Hepatocyte (in vitro differentiated cells): Measurements from ENCODE around the gene OPCML.

ENCODE experiments used
- EZH2 ChIP-seq: fragments of 200-600 bp; sonication (generic); IDR thresholded peaks from 2 replicates; pipeline ENCODE4 v1.6.1; 2016; ENCODE audit warnings: antibody characterized with exemption, mild to moderate bottlenecking, borderline replicate concordance
- EZH2phosphoT487 ChIP-seq: fragments of 200-600 bp; sonication (generic); IDR thresholded peaks from one replicate; pipeline ENCODE4 v1.6.1; 2018; ENCODE audit warnings: antibody characterized with exemption, mild to moderate bottlenecking, low read depth, moderate library complexity; ENCODE audit not compliant: unreplicated experiment, severe bottlenecking
- TF ChIP-seq, protein P1 (sequence below): fragments of 200-600 bp; sonication (generic); IDR thresholded peaks from 2 replicates; pipeline ENCODE4 v1.5.1; 2016; ENCODE audit warnings: antibody characterized with exemption, mild to moderate bottlenecking; ENCODE audit not compliant: poor library complexity

DNA sequence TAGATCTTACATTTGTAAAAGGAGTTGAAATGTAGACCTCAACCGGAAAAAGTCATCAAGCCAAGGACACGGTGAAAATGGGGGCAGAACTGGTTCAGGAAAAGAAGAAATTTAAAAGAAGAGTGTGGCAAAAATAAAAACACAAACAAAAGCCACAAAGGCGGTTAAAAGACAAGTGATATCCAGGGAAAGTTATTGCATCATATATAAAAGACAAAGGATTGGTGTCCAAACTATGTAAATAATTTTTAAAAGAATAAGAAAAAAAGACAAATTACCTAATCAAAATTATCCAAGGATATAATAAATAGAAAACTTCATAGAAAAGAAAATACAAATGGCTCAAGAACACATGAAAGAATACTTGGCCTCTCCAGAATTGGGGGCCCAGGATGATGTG is 45.1 kb upstream of the OPCML start:
- TF ChIP-seq, protein P1, sequence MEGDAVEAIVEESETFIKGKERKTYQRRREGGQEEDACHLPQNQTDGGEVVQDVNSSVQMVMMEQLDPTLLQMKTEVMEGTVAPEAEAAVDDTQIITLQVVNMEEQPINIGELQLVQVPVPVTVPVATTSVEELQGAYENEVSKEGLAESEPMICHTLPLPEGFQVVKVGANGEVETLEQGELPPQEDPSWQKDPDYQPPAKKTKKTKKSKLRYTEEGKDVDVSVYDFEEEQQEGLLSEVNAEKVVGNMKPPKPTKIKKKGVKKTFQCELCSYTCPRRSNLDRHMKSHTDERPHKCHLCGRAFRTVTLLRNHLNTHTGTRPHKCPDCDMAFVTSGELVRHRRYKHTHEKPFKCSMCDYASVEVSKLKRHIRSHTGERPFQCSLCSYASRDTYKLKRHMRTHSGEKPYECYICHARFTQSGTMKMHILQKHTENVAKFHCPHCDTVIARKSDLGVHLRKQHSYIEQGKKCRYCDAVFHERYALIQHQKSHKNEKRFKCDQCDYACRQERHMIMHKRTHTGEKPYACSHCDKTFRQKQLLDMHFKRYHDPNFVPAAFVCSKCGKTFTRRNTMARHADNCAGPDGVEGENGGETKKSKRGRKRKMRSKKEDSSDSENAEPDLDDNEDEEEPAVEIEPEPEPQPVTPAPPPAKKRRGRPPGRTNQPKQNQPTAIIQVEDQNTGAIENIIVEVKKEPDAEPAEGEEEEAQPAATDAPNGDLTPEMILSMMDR = no peak
- TF ChIP-seq EZH2 = no peak
- no peak for TF ChIP-seq EZH2phosphoT487
